ENCODE results near the gene MSRB3.

DNA sequence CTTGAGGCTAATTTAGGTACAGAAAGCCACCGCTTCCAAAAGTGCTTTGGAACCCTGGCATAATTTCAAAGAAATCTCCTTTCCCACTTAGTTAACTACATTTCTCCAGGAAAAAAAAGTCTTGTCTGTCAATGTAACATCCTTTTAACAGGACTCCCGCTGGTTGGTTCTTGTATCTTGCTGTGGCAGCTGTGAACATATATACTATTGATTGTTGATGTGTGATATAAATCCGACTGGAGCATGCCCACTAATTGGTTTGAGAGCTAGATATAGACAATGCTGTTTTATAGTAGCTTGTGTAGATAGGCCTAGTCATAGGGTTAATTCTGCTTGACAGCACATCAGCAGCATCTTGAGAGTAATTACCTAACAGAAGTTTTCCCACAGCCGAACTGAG lies 89.6 kb downstream of the MSRB3 start:
- TF ChIP-seq POLR2A (IDR thresholded peaks at IDR 0.05) (no peak), POLR2AphosphoS5 (IDR thresholded peaks at IDR 0.05) (no peak)
- TF ChIP-seq, protein P1, sequence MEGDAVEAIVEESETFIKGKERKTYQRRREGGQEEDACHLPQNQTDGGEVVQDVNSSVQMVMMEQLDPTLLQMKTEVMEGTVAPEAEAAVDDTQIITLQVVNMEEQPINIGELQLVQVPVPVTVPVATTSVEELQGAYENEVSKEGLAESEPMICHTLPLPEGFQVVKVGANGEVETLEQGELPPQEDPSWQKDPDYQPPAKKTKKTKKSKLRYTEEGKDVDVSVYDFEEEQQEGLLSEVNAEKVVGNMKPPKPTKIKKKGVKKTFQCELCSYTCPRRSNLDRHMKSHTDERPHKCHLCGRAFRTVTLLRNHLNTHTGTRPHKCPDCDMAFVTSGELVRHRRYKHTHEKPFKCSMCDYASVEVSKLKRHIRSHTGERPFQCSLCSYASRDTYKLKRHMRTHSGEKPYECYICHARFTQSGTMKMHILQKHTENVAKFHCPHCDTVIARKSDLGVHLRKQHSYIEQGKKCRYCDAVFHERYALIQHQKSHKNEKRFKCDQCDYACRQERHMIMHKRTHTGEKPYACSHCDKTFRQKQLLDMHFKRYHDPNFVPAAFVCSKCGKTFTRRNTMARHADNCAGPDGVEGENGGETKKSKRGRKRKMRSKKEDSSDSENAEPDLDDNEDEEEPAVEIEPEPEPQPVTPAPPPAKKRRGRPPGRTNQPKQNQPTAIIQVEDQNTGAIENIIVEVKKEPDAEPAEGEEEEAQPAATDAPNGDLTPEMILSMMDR (IDR thresholded peaks at IDR 0.05): no peak

Data from breast epithelium (tissue), 3 donors.